IgD-negative memory B cell (primary cell): Measurements from ENCODE around the gene ADAM11. TPM values are rescaled to one million over a fixed set of nuclear protein-coding genes. Genes with fewer than 3 reads are reported as not detected.
"Not testable (repeated sequence)": the region's sequence is repeated elsewhere in the genome, so short reads cannot be mapped to it uniquely, and the experiment has no call there.

Experiments
- H3K27ac Mint-ChIP-seq, 3 donors: one replicate each; pipeline ENCODE4 v1.8.0; 2020 to 2022; ENCODE audit warnings: mild to moderate bottlenecking in 3 of 3, mixed read lengths in 3 of 3, moderate library complexity in 1 of 3
- H3K27me3 Mint-ChIP-seq: one replicate; pipeline ENCODE4 v1.8.0; 2021; ENCODE audit warnings: mixed read lengths
- H3K36me3 Mint-ChIP-seq: one replicate; pipeline ENCODE4 v1.8.0; 2020; ENCODE audit warnings: mild to moderate bottlenecking, mixed read lengths
- H3K4me1 Mint-ChIP-seq, 3 donors: one replicate each; pipeline ENCODE4 v1.8.0; 2020 to 2022; ENCODE audit warnings: mixed read lengths in 3 of 3, mild to moderate bottlenecking in 1 of 3
- H3K4me3 Mint-ChIP-seq, 4 donors: one replicate each; pipeline ENCODE4 v1.8.0; 2020 to 2022; ENCODE audit warnings: mild to moderate bottlenecking in 4 of 4, mixed read lengths in 4 of 4, moderate library complexity in 3 of 4
- H3K9me3 Mint-ChIP-seq, 3 donors: one replicate each; pipeline ENCODE4 v1.8.0; 2020 to 2021; ENCODE audit warnings: mixed read lengths in 3 of 3, mild to moderate bottlenecking in 1 of 3
- polyA plus RNA-seq: library from polyadenylated mRNA; unstranded; fragments of 300-500 nt; fragmentation: Illumina TruSeq; gene quantifications from one replicate; pipeline ENCODE4 v1.2.3, GENCODE V29; 2021

ADAM11 gene
- polyA plus RNA-seq, 1 donor from 2014 or later = not detected

DNA sequence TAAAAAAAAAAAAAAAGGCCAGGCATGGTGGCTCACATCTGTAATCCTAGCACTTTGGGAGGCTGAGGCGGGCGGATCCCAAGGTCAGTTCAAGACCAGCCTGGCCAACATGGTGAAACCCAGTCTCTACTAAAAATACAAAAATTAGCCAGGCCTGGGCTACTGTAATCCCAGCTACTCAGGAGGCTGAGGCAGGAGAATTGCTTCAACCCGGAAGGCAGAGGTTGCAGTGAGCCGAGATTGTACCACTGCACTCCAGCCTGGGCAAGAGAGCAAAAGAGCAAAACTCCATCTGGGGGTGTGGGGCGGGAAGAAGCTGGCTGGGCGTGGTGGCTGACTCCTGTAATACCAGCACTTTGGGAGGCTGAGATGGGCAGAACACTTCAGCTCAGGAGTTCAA lies 59.7 kb downstream of the ADAM11 start:
- H3K36me3 Mint-ChIP-seq, H3K4me1 Mint-ChIP-seq, H3K27me3 Mint-ChIP-seq, H3K9me3 Mint-ChIP-seq, H3K4me3 Mint-ChIP-seq, H3K27ac Mint-ChIP-seq: not testable (repeated sequence)

- Mint-ChIP-seq H3K4me1 (no peaks in the 10 kb centered on the region), H3K27me3 (peaks cover 10% of the 10 kb centered on the region), H3K27ac (no peak overlapping the region), H3K9me3 (no peaks in the 10 kb centered on the region), H3K4me3 (no peak overlapping the region), H3K36me3 (no peaks in the 10 kb centered on the region)
Measured at GRCh38 chr17:44820631-44821212, 61.9 kb downstream of the ADAM11 start.

DNA sequence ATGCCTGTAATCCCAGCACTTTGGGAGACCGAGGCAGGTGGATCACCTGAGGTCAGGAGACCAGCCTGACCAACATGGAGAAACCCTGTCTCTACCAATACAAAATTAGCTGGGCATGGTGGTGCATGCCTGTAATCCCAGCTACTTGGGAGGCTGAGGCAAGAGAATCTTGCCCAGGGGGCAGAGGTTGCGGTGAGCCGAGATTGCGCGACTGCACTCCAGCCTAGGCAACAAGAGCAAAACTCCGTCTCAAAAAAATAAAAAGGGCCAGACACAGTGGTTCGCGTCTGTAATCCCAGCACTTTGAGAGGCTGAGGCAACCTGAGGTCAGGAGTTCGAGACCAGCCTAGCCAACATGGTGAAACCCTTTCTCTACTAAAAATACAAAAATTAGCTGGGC lies 66.4 kb downstream of the ADAM11 start:
- H3K4me3 Mint-ChIP-seq = not testable (repeated sequence)

DNA sequence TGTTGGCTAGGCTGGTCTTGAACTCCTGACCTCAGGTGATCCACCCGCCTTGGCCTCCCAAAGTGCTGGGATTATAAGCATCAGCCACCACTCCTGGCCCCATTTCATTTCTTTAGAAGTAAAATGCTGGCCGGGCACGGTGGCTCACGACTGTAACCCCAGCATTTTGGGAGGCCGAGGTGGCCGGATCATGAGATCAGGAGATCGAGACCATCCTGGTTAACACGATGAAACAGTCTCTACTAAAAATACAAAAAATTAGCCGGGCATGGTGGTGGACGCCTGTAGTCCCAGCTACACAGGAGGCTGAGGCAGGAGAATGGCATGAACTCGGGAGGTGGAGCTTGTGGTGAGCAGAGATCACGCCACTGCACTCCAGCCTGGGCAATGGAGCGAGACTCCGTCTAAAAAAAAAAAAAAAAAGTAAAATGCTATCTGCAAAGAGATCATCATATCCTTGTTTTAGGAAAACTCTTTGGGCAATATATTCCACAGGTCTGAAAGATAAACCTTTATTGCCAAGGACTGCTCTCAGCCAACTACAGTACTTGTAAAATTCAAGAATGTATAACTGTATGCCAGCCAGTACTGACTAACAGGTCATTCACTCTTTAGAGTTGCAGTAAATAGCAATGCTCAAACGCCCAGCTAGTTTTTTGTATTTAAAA lies 67.5 kb downstream of the ADAM11 start:
- Mint-ChIP-seq H3K4me1 (peaks cover 6 to 10% (median 9%) of the 10 kb centered on the region in 3 donors), H3K4me3 (no peak overlapping the region), H3K27me3 (peaks cover 35% of the 10 kb centered on the region), H3K27ac (no peak overlapping the region), H3K9me3 (no peaks in the 10 kb centered on the region), H3K36me3 (no peaks in the 10 kb centered on the region)

More for the DNA sequence above, 66.4 kb downstream of the ADAM11 start:
- H3K27me3 Mint-ChIP-seq = peaks cover 28% of the 10 kb centered on the region
- H3K4me1 Mint-ChIP-seq, H3K27ac Mint-ChIP-seq, H3K36me3 Mint-ChIP-seq, H3K9me3 Mint-ChIP-seq: not testable (repeated sequence)

DNA sequence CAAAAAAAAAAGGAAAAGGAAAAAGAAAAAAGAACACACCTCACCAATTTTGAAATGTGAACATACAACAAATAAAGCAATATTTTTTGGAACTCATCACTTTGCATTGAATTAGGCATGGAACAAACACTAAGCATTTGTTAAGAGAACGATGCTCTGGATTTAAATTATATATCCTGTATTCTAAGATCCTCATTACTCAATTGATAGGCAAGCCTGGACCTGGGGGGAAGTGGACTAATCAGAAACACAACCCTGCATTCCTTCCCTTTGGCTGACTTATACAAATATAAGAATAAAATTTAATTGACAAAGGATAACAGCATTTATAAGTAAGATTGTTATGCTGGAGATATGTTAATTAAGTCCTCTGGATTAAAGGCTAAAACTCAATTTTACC lies 69.1 kb downstream of the ADAM11 start:
- H3K36me3 Mint-ChIP-seq = no peaks in the 10 kb centered on the region
- peaks cover 6 to 10% (median 9%) of the 10 kb centered on the region in 3 donors for H3K4me1 Mint-ChIP-seq
- H3K9me3 Mint-ChIP-seq = no peaks in the 10 kb centered on the region
- peak overlapping the region in 1 of 4 donors; percentile 83 for H3K4me3 Mint-ChIP-seq
- no peak overlapping the region for H3K27ac Mint-ChIP-seq
- H3K27me3 Mint-ChIP-seq = peaks cover 45% of the 10 kb centered on the region

DNA sequence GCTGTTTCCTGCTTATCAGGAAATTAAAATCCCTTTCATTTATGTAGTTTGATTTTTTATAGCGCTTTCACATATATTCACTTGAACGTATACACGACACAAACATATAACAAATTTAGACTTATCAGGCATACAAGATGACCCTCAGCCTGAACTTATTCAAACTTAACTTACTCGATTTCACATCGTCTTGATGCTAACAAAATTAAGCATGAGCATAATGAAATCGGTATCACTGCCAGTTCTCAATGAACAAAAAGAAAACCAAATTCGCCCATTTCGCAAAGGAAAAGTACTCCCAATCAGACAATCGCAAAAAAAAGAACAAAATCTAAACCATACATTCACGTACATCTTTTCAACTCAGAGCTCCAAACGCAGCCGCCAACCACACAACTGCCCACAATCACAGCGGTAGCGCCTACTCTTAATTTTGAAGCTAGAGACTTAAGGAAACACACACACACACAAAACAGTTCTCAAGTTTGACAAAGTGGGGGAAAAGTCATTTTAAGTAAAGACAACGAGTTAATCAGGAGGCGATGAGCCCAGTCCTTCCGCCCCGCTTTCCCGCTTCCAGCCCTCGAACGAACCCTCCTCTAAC lies 70.2 kb downstream of the ADAM11 start:
- Mint-ChIP-seq H3K4me1 (peaks cover 6 to 10% (median 9%) of the 10 kb centered on the region in 3 donors), H3K36me3 (no peaks in the 10 kb centered on the region), H3K27ac (no peak overlapping the region), H3K4me3 (peak overlapping the region; percentile 78 to 91 (median 83)), H3K27me3 (peaks cover 49% of the 10 kb centered on the region), H3K9me3 (no peaks in the 10 kb centered on the region)

DNA sequence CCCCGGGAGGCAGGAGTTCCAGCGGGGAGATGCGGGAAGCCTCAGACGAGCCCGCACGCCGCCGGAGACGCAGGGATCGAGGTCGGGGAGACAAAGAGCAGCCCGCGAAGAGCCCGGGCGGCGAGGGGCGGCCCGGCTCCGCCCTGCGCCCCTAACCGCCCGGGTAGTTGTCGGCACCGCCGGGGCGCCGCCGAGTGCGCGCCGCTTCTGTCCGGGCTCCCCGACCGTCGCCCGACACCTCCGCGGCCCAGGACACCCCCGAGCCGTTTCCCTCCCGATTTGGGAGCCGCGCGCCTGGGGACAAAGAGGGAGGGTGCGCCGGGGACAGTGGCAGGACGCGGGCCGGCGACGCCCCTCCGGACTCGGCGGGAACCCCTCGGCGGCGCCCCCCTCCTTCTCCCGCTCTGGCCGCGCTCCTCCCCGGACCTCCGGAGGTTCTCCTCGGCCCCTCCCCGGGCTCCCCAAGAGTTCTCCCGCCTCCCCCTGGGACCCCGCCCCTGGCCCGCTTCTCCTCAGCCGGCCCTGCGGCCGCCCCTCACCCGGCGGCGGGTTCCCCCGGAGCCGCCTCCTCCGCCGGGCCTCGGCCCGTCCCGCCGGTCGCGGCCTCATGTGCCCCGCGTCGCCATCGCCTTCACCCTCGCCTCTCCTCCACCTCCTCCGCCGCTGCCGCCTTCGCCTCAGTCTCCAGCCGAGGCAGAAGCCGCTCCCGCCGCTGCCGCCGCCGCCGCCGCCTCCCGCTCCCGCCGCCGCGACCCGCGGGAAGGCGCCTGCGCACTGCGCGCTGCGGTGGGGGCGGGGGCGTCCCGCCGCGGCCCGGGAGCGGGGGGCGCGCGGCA lies 71.0 kb downstream of the ADAM11 start, which contains the start of gene GJC1:
Gene GJC1, minus strand, starts transcription at position 765 of the 836 bp plus-strand sequence. CDS start 24,470 bp downstream, outside the sequence.
- no peaks in the 10 kb centered on the region for H3K9me3 Mint-ChIP-seq
- H3K27ac Mint-ChIP-seq = peak within 1 kb of the TSS in 1 of 3 donors; percentile 59
- H3K27me3 Mint-ChIP-seq = peaks cover 49% of the 10 kb centered on the region
- H3K4me3 Mint-ChIP-seq = peak within 1 kb of the TSS; percentile 79 to 91 (median 84)
- no peaks in the 10 kb centered on the region for H3K36me3 Mint-ChIP-seq
- H3K4me1 Mint-ChIP-seq = peaks cover 6 to 10% (median 9%) of the 10 kb centered on the region in 3 donors

DNA sequence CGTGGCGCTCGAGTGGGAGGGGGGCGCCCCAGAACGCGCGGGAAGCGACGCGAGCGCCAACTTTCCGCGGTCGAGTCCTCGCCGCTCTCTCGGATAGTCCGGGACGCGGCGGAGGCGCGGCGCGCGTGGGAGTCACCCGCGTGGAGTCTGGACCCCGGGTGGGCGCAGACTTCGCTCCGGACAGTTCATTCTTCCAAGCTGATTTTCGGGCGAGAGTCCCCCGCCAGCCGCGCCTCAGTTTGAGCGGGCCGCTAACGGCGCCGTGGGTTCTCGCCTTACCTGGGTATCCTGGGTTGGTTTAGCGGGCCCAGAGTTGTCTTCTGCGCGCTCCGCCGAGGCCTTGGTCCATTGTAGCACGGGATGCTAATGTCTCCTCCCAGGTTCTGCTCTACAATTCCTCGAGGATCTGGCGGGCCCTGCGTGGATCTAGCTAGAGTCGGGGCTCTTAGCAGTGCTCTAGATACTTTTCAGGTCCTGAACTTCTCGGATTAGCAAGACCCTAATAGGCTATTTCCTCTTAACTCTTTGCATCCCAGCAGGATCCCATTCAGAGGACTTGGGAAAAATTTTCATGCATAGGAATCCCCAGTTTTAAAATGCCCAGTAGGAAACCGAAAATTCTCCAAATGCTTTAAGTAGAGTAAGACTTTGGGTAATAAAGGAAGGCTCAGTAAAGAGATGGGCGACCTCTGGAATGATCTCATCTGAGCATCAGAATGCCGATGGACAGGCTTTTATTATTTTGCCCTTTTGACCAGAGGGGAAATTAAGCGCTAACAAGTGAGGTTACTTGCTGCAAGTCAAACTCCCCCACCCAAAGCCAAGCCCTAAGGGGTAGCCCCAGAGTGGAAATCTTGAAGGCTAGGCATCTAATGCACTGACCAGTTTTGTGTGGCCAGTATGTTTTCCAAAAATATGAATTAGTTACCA lies 71.8 kb downstream of the ADAM11 start:
- Mint-ChIP-seq H3K27me3 (peaks cover 49% of the 10 kb centered on the region), H3K4me1 (peaks cover 6 to 10% (median 9%) of the 10 kb centered on the region in 3 donors), H3K4me3 (peak overlapping the region; percentile 72 to 86 (median 79)), H3K27ac (peak overlapping the region in 1 of 3 donors; percentile 59), H3K36me3 (no peaks in the 10 kb centered on the region), H3K9me3 (no peaks in the 10 kb centered on the region)

- peaks cover 49% of the 10 kb centered on the region for H3K27me3 Mint-ChIP-seq
- peaks cover 6 to 10% (median 9%) of the 10 kb centered on the region in 3 donors for H3K4me1 Mint-ChIP-seq
- no peaks in the 10 kb centered on the region for H3K9me3 Mint-ChIP-seq
- H3K36me3 Mint-ChIP-seq = no peaks in the 10 kb centered on the region
- H3K27ac Mint-ChIP-seq = no peak overlapping the region
- H3K4me3 Mint-ChIP-seq = peak overlapping the region in 1 of 4 donors; percentile 72
Measured at GRCh38 chr17:44831371-44831770, 72.6 kb downstream of the ADAM11 start.

Other genes with a start within 250 kb of the ADAM11 start
- gene FZD2, start 201.5 kb upstream of the ADAM11 start, polyA plus RNA-seq = not detected
- gene MEIOC, start 102.5 kb upstream of the ADAM11 start, polyA plus RNA-seq = 0.18 TPM
- 9.7 TPM for gene CCDC43, start 69.2 kb upstream of the ADAM11 start, polyA plus RNA-seq
- 1.1 TPM for gene DBF4B, start 50.3 kb upstream of the ADAM11 start, polyA plus RNA-seq
- gene GJC1, start 71.3 kb downstream of the ADAM11 start, polyA plus RNA-seq = 0.15 TPM
- gene HIGD1B, start 88.9 kb downstream of the ADAM11 start, polyA plus RNA-seq = not detected
- 67.1 TPM for gene EFTUD2, start 140.5 kb downstream of the ADAM11 start, polyA plus RNA-seq
- gene GFAP, start 156.5 kb downstream of the ADAM11 start, polyA plus RNA-seq = 0.45 TPM
- not detected for gene KIF18B, start 188.8 kb downstream of the ADAM11 start, polyA plus RNA-seq
- gene C1QL1, start 209.3 kb downstream of the ADAM11 start, polyA plus RNA-seq = not detected